ENCODE results near the gene CSK. TPM values are rescaled to one million over a fixed set of nuclear protein-coding genes. Genes with fewer than 3 reads are reported as not detected.

The CSK gene
- total and polyA plus RNA-seq, 2 experiments from 2014 or later = 16.9 to 19.1 TPM

GRCh38 chr15:74776821-74777768, 4.8 kb upstream of the CSK start:
- Histone ChIP-seq H4K20me1 (ENCODE audit: insufficient read depth, poor library complexity, severe bottlenecking) (no peaks in the 10 kb centered on the region), H3K27ac (no peak overlapping the region), H3K79me2 (peaks cover 4% of the 10 kb centered on the region), H3K9me3 (ENCODE audit: low read depth) (no peaks in the 10 kb centered on the region), H2AFZ (no peak overlapping the region), H3K4me2 (no peak overlapping the region), H3K4me1 (ENCODE audit: insufficient read depth) (peaks cover 28% of the 10 kb centered on the region), H3K36me3 (replicated peaks; ENCODE audit: insufficient read depth, low read depth) (no peaks in the 10 kb centered on the region), H3K27me3 (no peaks in the 10 kb centered on the region), H3K4me3 (no peak overlapping the region), H3K9me2 (replicated peaks; ENCODE audit: insufficient read depth) (no peaks in the 10 kb centered on the region)
- 42% methylated on average over 13 of the region's 13 CpGs for WGBS (ENCODE audit: low lambda C conversion rate, missing lambda C conversion rate)
- TF ChIP-seq EZH2 (IDR thresholded peaks at IDR 0.05; ENCODE audit: borderline replicate concordance) (no peak), EZH2phosphoT487 (IDR thresholded peaks at IDR 0.05; ENCODE audit: low read depth, severe bottlenecking, unreplicated experiment) (no peak), CTCF (IDR thresholded peaks at IDR 0.05; ENCODE audit: poor library complexity) (no peak)
- DNase-seq (ENCODE audit: low spot score) = no peak

- Histone ChIP-seq H3K4me1 (ENCODE audit: insufficient read depth) (peaks cover 30% of the 10 kb centered on the region), H2AFZ (no peak overlapping the region), H3K36me3 (replicated peaks; ENCODE audit: insufficient read depth, low read depth) (no peaks in the 10 kb centered on the region), H3K4me3 (no peak overlapping the region), H3K27me3 (no peaks in the 10 kb centered on the region), H3K9me2 (replicated peaks; ENCODE audit: insufficient read depth) (no peaks in the 10 kb centered on the region), H3K9me3 (ENCODE audit: low read depth) (no peaks in the 10 kb centered on the region), H4K20me1 (ENCODE audit: insufficient read depth, poor library complexity, severe bottlenecking) (peaks cover 2% of the 10 kb centered on the region), H3K4me2 (no peak overlapping the region), H3K27ac (no peak overlapping the region), H3K79me2 (peaks cover 13% of the 10 kb centered on the region)
- TF ChIP-seq EZH2phosphoT487 (IDR thresholded peaks at IDR 0.05; ENCODE audit: low read depth, severe bottlenecking, unreplicated experiment) (no peak), EZH2 (IDR thresholded peaks at IDR 0.05; ENCODE audit: borderline replicate concordance) (no peak), CTCF (IDR thresholded peaks at IDR 0.05; ENCODE audit: poor library complexity) (no peak)
- no peak for DNase-seq (ENCODE audit: low spot score)
- 89% methylated on average over 6 of the region's 6 CpGs for WGBS (ENCODE audit: low lambda C conversion rate, missing lambda C conversion rate)
Measured at GRCh38 chr15:74777769-74778598, 3.9 kb upstream of the CSK start.

- TF ChIP-seq CTCF (IDR thresholded peaks at IDR 0.05; ENCODE audit: poor library complexity) (no peak), EZH2 (IDR thresholded peaks at IDR 0.05; ENCODE audit: borderline replicate concordance) (no peak), EZH2phosphoT487 (IDR thresholded peaks at IDR 0.05; ENCODE audit: low read depth, severe bottlenecking, unreplicated experiment) (no peak)
- H3K4me2 ChIP-seq = no peak overlapping the region
Measured at GRCh38 chr15:74778599-74778970, 3.3 kb upstream of the CSK start.

More at GRCh38 chr15:74778599-74778970, 3.3 kb upstream of the CSK start:
- Histone ChIP-seq H3K4me3 (no peak overlapping the region), H3K9me3 (ENCODE audit: low read depth) (no peaks in the 10 kb centered on the region), H4K20me1 (ENCODE audit: insufficient read depth, poor library complexity, severe bottlenecking) (peaks cover 8% of the 10 kb centered on the region), H3K4me1 (ENCODE audit: insufficient read depth) (peaks cover 36% of the 10 kb centered on the region), H2AFZ (no peak overlapping the region), H3K27me3 (no peaks in the 10 kb centered on the region), H3K36me3 (replicated peaks; ENCODE audit: insufficient read depth, low read depth) (no peaks in the 10 kb centered on the region), H3K27ac (no peak overlapping the region), H3K79me2 (peaks cover 19% of the 10 kb centered on the region), H3K9me2 (replicated peaks; ENCODE audit: insufficient read depth) (no peaks in the 10 kb centered on the region)
- no peak for DNase-seq (ENCODE audit: low spot score)
- 78% methylated on average over 5 of the region's 5 CpGs for WGBS (ENCODE audit: low lambda C conversion rate, missing lambda C conversion rate)

All from hepatocyte (in vitro differentiated cells).